ENCODE results near the gene WDR46. TPM values are rescaled to one million over a fixed set of nuclear protein-coding genes. Genes with fewer than 3 reads are reported as not detected.

The WDR46 gene
- total and polyA plus RNA-seq, 2 donors (not counting 3 experiments of a cell fraction or from before 2014, with no cell fraction given), result 61.4 to 71.2 TPM

DNA sequence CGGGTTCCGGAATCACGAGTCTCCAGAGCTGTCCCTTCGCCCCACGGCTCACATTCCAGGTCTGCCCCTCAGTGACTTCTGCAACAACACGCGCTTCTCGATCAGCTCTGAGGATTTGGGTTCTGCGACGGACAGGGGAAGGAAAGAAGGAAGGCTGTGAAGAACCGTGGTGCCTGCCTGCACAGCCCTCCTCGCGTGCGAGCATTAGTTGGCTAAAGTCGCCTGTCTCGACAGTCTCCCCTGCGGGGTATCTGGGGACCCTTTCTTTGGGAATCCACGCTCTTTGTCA lies 40.5 kb downstream of the WDR46 start:
- peak overlapping the region; percentile 81 for H2AFZ ChIP-seq (ENCODE audit: low read depth, low read length)
- CTCF ChIA-PET, result interaction anchor here (0.7 to 4.5 kb wide), 46 partner anchors 12 to 1751 kb away, joined by 3 to 99 read pairs (median 6); partner anchors contain the start of genes HLA-DPA1, HSD17B8, RGL2 and RING1
- POLR2A ChIA-PET, result interaction anchor here (1.9 to 2.7 kb wide), 3 partner anchors 23 to 277 kb away, joined by 4 to 12 read pairs (median 10); partner anchors contain the start of genes RING1, RPS18 and VPS52
- H3K36me3 ChIP-seq (ENCODE audit: control insufficient read depth in 2 of 2, extremely low read depth in 1 of 2, insufficient read depth in 2 of 2, low read length in 2 of 2), result peaks cover 0 to 2% of the 10 kb centered on the region in 2 experiments
- peak overlapping the region; percentile 13 to 51 (median 33) for H3K4me3 ChIP-seq (replicated peaks in 1 of 3; ENCODE audit: insufficient read depth in 1 of 3, low read depth in 1 of 3, low read length in 3 of 3)
- no peaks in the 10 kb centered on the region for H3K79me2 ChIP-seq (ENCODE audit: control insufficient read depth, insufficient read depth, low read length)
- peak overlapping the region; percentile 57 for H3K9ac ChIP-seq (replicated peaks; ENCODE audit: extremely low read depth, insufficient read depth, low read length)
- dilution Hi-C loops (cut with MboI; ENCODE audit: extremely low pct_ligation_motif_present, low sequenced_read_pairs), result no loop called here
- DNase-seq (ENCODE audit: low read depth, low spot score), result no peak
- no peaks in the 10 kb centered on the region for H4K20me1 ChIP-seq (replicated peaks; ENCODE audit: control insufficient read depth, extremely low read depth, insufficient read depth, low read length)
- peaks cover 0 to 2% of the 10 kb centered on the region in 2 experiments for H3K27me3 ChIP-seq (ENCODE audit: control insufficient read depth in 2 of 2, insufficient read depth in 2 of 2, low read length in 2 of 2)
- peak overlapping the region; percentile 91 for H3K4me2 ChIP-seq (ENCODE audit: insufficient read depth, low read length)
- intact Hi-C loops (cut with micrococcal nuclease), result loop anchor here (1.0 to 10.0 kb wide), 5 partner anchors 40 to 364 kb away; partner anchors contain the start of gene RING1
- FAIRE-seq, result no peak
- peaks cover 23% of the 10 kb centered on the region for H3K4me1 ChIP-seq (ENCODE audit: control insufficient read depth, extremely low read depth, insufficient read depth, low read length)
- TF ChIP-seq, protein P1, sequence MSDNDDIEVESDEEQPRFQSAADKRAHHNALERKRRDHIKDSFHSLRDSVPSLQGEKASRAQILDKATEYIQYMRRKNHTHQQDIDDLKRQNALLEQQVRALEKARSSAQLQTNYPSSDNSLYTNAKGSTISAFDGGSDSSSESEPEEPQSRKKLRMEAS (IDR thresholded peaks at IDR 0.05; ENCODE audit: insufficient read depth, insufficient read length), result no peak
- TF ChIP-seq POLR2AphosphoS5 (IDR thresholded peaks at IDR 0.05; ENCODE audit: insufficient read depth, low read depth, low read length) (no peak), GATA2 (IDR thresholded peaks at IDR 0.05; ENCODE audit: insufficient read depth, insufficient read length, low read depth, low read length) (no peak), FOS (IDR thresholded peaks at IDR 0.05; ENCODE audit: borderline replicate concordance, insufficient read depth, low read length) (no peak), POLR2A (IDR thresholded peaks at IDR 0.05; ENCODE audit: low read depth, low read length) (no peak), MYC (IDR thresholded peaks at IDR 0.05; ENCODE audit: low read depth, low read length) (no peak), JUN (IDR thresholded peaks at IDR 0.05; ENCODE audit: borderline replicate concordance, insufficient read depth, insufficient read length, low read depth) (no peak), EZH2 (IDR thresholded peaks at IDR 0.05; ENCODE audit: borderline replicate concordance, low read depth, low read length, severe bottlenecking) (no peak)
- TF ChIP-seq, protein P2, sequence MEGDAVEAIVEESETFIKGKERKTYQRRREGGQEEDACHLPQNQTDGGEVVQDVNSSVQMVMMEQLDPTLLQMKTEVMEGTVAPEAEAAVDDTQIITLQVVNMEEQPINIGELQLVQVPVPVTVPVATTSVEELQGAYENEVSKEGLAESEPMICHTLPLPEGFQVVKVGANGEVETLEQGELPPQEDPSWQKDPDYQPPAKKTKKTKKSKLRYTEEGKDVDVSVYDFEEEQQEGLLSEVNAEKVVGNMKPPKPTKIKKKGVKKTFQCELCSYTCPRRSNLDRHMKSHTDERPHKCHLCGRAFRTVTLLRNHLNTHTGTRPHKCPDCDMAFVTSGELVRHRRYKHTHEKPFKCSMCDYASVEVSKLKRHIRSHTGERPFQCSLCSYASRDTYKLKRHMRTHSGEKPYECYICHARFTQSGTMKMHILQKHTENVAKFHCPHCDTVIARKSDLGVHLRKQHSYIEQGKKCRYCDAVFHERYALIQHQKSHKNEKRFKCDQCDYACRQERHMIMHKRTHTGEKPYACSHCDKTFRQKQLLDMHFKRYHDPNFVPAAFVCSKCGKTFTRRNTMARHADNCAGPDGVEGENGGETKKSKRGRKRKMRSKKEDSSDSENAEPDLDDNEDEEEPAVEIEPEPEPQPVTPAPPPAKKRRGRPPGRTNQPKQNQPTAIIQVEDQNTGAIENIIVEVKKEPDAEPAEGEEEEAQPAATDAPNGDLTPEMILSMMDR (IDR thresholded peaks at IDR 0.05; ENCODE audit: extremely low read depth in 1 of 2, insufficient read depth in 1 of 2, low read depth in 1 of 2, low read length in 2 of 2), result no peak
- no peaks in the 10 kb centered on the region for H3K9me3 ChIP-seq (replicated peaks; ENCODE audit: control insufficient read depth, insufficient read depth, low read length)
- TSS peak; percentile 16 for BruUV-seq (replicated peaks)
- peak overlapping the region; percentile 64 for H3K27ac ChIP-seq (ENCODE audit: insufficient read depth, low read depth, low read length)
- H3K9me1 ChIP-seq (replicated peaks; ENCODE audit: control insufficient read depth, extremely low read depth, insufficient read depth, low read length), result no peaks in the 10 kb centered on the region
